Endothelial cell of umbilical vein (primary cell): ENCODE results near the gene PUS1. TPM values are rescaled to one million over a fixed set of nuclear protein-coding genes. Genes with fewer than 3 reads are reported as not detected.

Source experiments
- BruUV-seq: library from RNA; stranded (reverse); fragments of 400-500 nt; replicated peaks from 2 replicates; lab custom pipeline; 2021; lab: Mats Ljungman, UMichigan
- CTCF ChIA-PET: fragments of 300-600, 350-600 bp; sonication (Branson Sonifier 250); formaldehyde crosslinking; loops from one replicate; lab custom pipeline; 2021; ENCODE audit warnings: antibody characterized with exemption, inconsistent platforms; lab: Charles Lee
- POLR2A ChIA-PET: fragments of 300-600, 350-600 bp; sonication (Branson Sonifier 250); formaldehyde crosslinking; loops from one replicate; lab custom pipeline; 2021; ENCODE audit warnings: antibody characterized with exemption, inconsistent platforms; lab: Charles Lee
- DNase-seq: peaks from one replicate; pipeline ENCODE4 v3.0.0-alpha.2; 2011; ENCODE audit warnings: low read depth, low spot score
- FAIRE-seq: peaks from 2 replicates; lab custom pipeline; 2011; peaks lifted over from hg19 to GRCh38; lab: Jason Lieb, UNC
- H2AFZ ChIP-seq: 2 replicates; pipeline ENCODE4 v1.6.0; 2012; ENCODE audit warnings: low read depth, low read length, control low read depth, inconsistent platforms
- H3K27ac ChIP-seq: 2 replicates; pipeline ENCODE4 v1.5.1; 2011; ENCODE audit warnings: low read depth, mild to moderate bottlenecking, control low read depth, low read length, moderate library complexity; ENCODE audit not compliant: insufficient read depth
- H3K27me3 ChIP-seq, 2 experiments: 2 replicates each; pipeline versions ENCODE4 v1.6.0 to v1.6.1; 2011; ENCODE audit warnings: low read length in 2 of 2, mixed read lengths in 1 of 2; ENCODE audit not compliant: control insufficient read depth in 2 of 2, insufficient read depth in 2 of 2
- H3K36me3 ChIP-seq, 2 experiments: 2 replicates in 1 of 2; 3 replicates in 1 of 2; pipeline ENCODE4 v1.5.1; 2011; ENCODE audit warnings: low read length in 2 of 2, mild to moderate bottlenecking in 1 of 2, moderate library complexity in 1 of 2; ENCODE audit not compliant: control insufficient read depth in 2 of 2, insufficient read depth in 2 of 2; ENCODE audit errors: extremely low read depth in 1 of 2
- H3K4me1 ChIP-seq: 3 replicates; pipeline ENCODE4 v1.5.1; 2011; ENCODE audit warnings: mild to moderate bottlenecking, low read length; ENCODE audit not compliant: control insufficient read depth, insufficient read depth; ENCODE audit errors: extremely low read depth
- H3K4me2 ChIP-seq: 2 replicates; pipeline ENCODE4 v1.6.1; 2011; ENCODE audit warnings: low read length, control low read depth, mixed read lengths; ENCODE audit not compliant: insufficient read depth
- H3K4me3 ChIP-seq, 3 experiments: fragments of 200-600 bp in 1 of 3; sonication (generic), shearing (Covaris generic) in 1 of 3; replicated peaks in 1 of 3; 2 replicates each; pipeline ENCODE4 v1.5.1; 2011 to 2016; ENCODE audit warnings: control low read depth in 3 of 3, low read length in 3 of 3, mild to moderate bottlenecking in 2 of 3, inconsistent platforms in 1 of 3, low read depth in 1 of 3, moderate library complexity in 1 of 3; ENCODE audit not compliant: insufficient read depth in 1 of 3
- H3K79me2 ChIP-seq: 2 replicates; pipeline ENCODE4 v1.6.0; 2012; ENCODE audit warnings: low read length, inconsistent platforms; ENCODE audit not compliant: control insufficient read depth, insufficient read depth
- H3K9ac ChIP-seq: replicated peaks from 2 replicates; pipeline ENCODE3; 2011; ENCODE audit warnings: low read length, control low read depth; ENCODE audit not compliant: insufficient read depth; ENCODE audit errors: extremely low read depth
- H3K9me1 ChIP-seq: replicated peaks from 3 replicates; pipeline ENCODE4 v1.6.0; 2011; ENCODE audit warnings: mild to moderate bottlenecking, low read length; ENCODE audit not compliant: control insufficient read depth, insufficient read depth; ENCODE audit errors: extremely low read depth
- H3K9me3 ChIP-seq: replicated peaks from 2 replicates; pipeline ENCODE4 v1.5.1; 2012; ENCODE audit warnings: low read length, inconsistent platforms; ENCODE audit not compliant: control insufficient read depth, insufficient read depth
- H4K20me1 ChIP-seq: replicated peaks from 2 replicates; pipeline ENCODE3; 2011; ENCODE audit warnings: mild to moderate bottlenecking, low read length; ENCODE audit not compliant: control insufficient read depth, insufficient read depth; ENCODE audit errors: extremely low read depth
- CTCF ChIP-seq, 2 donors: IDR thresholded peaks; 1 replicate in 1 of 2; 2 replicates in 1 of 2; pipeline ENCODE4 v1.5.1; 2011; ENCODE audit warnings: low read length in 2 of 2, mild to moderate bottlenecking in 2 of 2, moderate library complexity in 2 of 2, control low read depth in 1 of 2, inconsistent platforms in 1 of 2, low read depth in 1 of 2; ENCODE audit not compliant: insufficient read depth in 1 of 2; ENCODE audit errors: extremely low read depth in 1 of 2
- EZH2 ChIP-seq: IDR thresholded peaks from 2 replicates; pipeline ENCODE4 v1.6.1; 2012; ENCODE audit warnings: borderline replicate concordance, low read depth, mild to moderate bottlenecking, moderate library complexity, low read length, inconsistent platforms; ENCODE audit not compliant: severe bottlenecking
- FOS ChIP-seq: IDR thresholded peaks from 2 replicates; pipeline ENCODE4 v1.6.1; 2011; ENCODE audit warnings: mild to moderate bottlenecking, low read length, moderate library complexity, borderline replicate concordance; ENCODE audit not compliant: insufficient read depth
- GATA2 ChIP-seq: IDR thresholded peaks from 2 replicates; pipeline ENCODE4 v1.7.0; 2011; ENCODE audit warnings: low read depth, mild to moderate bottlenecking, moderate library complexity, mixed read lengths, low read length; ENCODE audit not compliant: insufficient read length, insufficient read depth
- JUN ChIP-seq: IDR thresholded peaks from 2 replicates; pipeline ENCODE4 v1.6.1; 2011; ENCODE audit warnings: borderline replicate concordance, low read depth; ENCODE audit not compliant: insufficient read length, insufficient read depth
- MAX ChIP-seq: IDR thresholded peaks from 2 replicates; pipeline ENCODE4 v1.6.1; 2011; ENCODE audit not compliant: insufficient read depth, insufficient read length
- MYC ChIP-seq: IDR thresholded peaks from one replicate; pipeline ENCODE4 v1.6.1; 2011; ENCODE audit warnings: mild to moderate bottlenecking, low read depth, low read length
- POLR2A ChIP-seq: IDR thresholded peaks from 2 replicates; pipeline ENCODE4 v1.6.1; 2012; ENCODE audit warnings: low read depth, mild to moderate bottlenecking, control low read depth, low read length
- POLR2AphosphoS5 ChIP-seq: IDR thresholded peaks from 2 replicates; pipeline ENCODE4 v1.6.1; 2012; ENCODE audit warnings: low read depth, mild to moderate bottlenecking, control low read depth, low read length, moderate library complexity; ENCODE audit not compliant: insufficient read depth
- dilution Hi-C: fragments of 300-500 bp; cut with MboI; formaldehyde crosslinking; loops from one replicate; pipeline ENCODE4 v1.15.0; 2019; ENCODE audit warnings: low sequenced_read_pairs; ENCODE audit not compliant: extremely low pct_ligation_motif_present
- intact Hi-C: fragments of 100-400 bp; cut with micrococcal nuclease; formaldehyde crosslinking; loops from one replicate; pipeline ENCODE4 v1.10.0; 2022
- polyA plus RNA-seq, 4 experiments: library from polyadenylated mRNA; depleted of rRNA in 3 of 4; stranded (reverse) in 3 of 4; unstranded in 1 of 4; fragments of >200 nt; gene quantifications; 2 replicates each; pipeline versions ENCODE4 v1.2.1 to v1.2.3, GENCODE V29; 2011 to 2012; ENCODE audit warnings: missing spikeins in 1 of 4
- total RNA-seq: library from RNA; stranded (reverse); gene quantifications from 2 replicates; pipeline ENCODE4 v1.2.3, GENCODE V29; 2021

PUS1 gene
- total and polyA plus RNA-seq, 2 donors (not counting 3 experiments of a cell fraction or from before 2014, with no cell fraction given): 33.9 to 52.2 TPM

- no peaks in the 10 kb centered on the region for H3K79me2 ChIP-seq
- intact Hi-C loops: no loop called here
- H3K9ac ChIP-seq: no peak overlapping the region
- no peak overlapping the region for H2AFZ ChIP-seq
- TF ChIP-seq EZH2 (no peak), POLR2A (no peak), JUN (no peak), FOS (no peak), CTCF (IDR thresholded peaks at IDR 0.05; ENCODE audit: extremely low read depth in 1 of 2, insufficient read depth in 1 of 2, low read depth in 1 of 2, low read length in 2 of 2) (no peak), GATA2 (no peak), MYC (no peak), POLR2AphosphoS5 (no peak), MAX (no peak)
- DNase-seq (no peak), FAIRE-seq (no peak)
- no peaks in the 10 kb centered on the region for H3K9me1 ChIP-seq
- no peaks in the 10 kb centered on the region for H3K4me1 ChIP-seq
- H3K27ac ChIP-seq: no peak overlapping the region
- H3K36me3 ChIP-seq: peaks cover 0 to 29% of the 10 kb centered on the region in 2 experiments
- no peaks in the 10 kb centered on the region for H3K9me3 ChIP-seq
- no peaks in the 10 kb centered on the region for H4K20me1 ChIP-seq
- H3K27me3 ChIP-seq: no peaks in the 10 kb centered on the region
- ChIA-PET CTCF (no interaction called here), POLR2A (no interaction called here)
- BruUV-seq: no TSS peak
- dilution Hi-C loops: no loop called here
- H3K4me3 ChIP-seq: no peak overlapping the region
- no peak overlapping the region for H3K4me2 ChIP-seq
These were observed 11.1 kb downstream of the PUS1 start for GRCh38 chr12:131940141-131940547.
